Astrocyte of the cerebellum (primary cell): ENCODE results near the gene PLCZ1.

Source experiments
- DNase-seq: peaks from one replicate; pipeline ENCODE4 v3.0.0-alpha.2; 2011; ENCODE audit warnings: low read depth
- H3K4me3 ChIP-seq: 2 replicates; pipeline ENCODE4 v1.5.1; 2011; ENCODE audit warnings: mild to moderate bottlenecking, low read depth, low read length, moderate library complexity
- in situ Hi-C: cut with HindIII; loops from 2 replicates; pipeline ENCODE4 v1.10.0; 2017; ENCODE audit warnings: low sequenced_read_pairs
- TF ChIP-seq, protein P1 (sequence below): IDR thresholded peaks from 2 replicates; pipeline ENCODE4 v1.5.1; 2012; ENCODE audit warnings: low read length, low read depth, moderate library complexity, mild to moderate bottlenecking; ENCODE audit errors: missing control alignments

PLCZ1 gene

DNA sequence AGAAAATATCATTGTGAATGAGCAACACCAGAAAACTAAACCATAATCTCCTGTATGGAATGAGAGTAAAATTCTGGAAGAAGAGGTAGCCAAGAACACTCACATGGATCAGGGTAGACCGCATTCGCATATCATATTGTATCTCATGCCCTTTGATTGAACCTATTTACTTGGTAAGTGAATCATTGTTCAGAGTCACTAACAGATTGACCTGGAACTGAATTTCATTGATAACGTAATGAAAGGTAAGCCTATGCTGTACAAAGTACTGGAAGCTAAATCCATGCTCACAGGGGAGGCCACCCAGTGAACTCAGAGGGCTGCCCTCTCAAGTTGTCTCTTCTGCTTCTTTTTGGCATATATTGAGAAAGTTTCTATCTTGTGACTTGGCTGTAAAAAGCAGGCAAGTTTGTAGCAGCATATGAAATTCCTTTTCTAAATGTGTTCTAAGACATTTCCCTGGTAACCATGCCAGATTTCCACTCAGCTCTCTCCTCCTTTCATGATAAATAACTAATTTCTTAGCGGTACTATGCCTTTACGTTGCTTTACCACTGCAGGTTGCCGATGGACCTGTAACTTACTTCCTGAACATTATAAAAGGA is 91.4 kb downstream of the PLCZ1 start:
- in situ Hi-C loops, result no loop called here
- no peak for DNase-seq
- TF ChIP-seq, protein P1, sequence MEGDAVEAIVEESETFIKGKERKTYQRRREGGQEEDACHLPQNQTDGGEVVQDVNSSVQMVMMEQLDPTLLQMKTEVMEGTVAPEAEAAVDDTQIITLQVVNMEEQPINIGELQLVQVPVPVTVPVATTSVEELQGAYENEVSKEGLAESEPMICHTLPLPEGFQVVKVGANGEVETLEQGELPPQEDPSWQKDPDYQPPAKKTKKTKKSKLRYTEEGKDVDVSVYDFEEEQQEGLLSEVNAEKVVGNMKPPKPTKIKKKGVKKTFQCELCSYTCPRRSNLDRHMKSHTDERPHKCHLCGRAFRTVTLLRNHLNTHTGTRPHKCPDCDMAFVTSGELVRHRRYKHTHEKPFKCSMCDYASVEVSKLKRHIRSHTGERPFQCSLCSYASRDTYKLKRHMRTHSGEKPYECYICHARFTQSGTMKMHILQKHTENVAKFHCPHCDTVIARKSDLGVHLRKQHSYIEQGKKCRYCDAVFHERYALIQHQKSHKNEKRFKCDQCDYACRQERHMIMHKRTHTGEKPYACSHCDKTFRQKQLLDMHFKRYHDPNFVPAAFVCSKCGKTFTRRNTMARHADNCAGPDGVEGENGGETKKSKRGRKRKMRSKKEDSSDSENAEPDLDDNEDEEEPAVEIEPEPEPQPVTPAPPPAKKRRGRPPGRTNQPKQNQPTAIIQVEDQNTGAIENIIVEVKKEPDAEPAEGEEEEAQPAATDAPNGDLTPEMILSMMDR, result no peak
- no peak overlapping the region for H3K4me3 ChIP-seq

DNA sequence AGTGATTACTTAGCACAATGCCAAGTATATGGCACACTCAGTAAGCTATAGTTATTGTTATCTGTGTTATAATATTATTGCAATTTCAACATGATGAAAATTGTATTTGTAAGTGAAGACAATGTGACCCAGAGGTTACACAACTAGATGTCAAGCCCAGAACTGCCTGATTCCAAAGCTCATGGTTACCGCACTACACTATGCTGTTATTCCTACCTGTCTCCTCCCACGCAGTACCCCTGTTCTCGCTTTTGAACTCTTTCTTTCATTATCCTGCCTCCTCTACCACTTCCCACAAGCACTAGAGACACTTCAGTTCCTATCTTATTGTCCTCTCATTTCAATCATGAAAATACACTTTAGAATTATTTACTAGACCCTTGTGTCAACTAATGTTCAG is 93.2 kb downstream of the PLCZ1 start:
- no peak for DNase-seq
- in situ Hi-C loops, result no loop called here
- TF ChIP-seq, protein P1, result no peak
- no peak overlapping the region for H3K4me3 ChIP-seq

DNA sequence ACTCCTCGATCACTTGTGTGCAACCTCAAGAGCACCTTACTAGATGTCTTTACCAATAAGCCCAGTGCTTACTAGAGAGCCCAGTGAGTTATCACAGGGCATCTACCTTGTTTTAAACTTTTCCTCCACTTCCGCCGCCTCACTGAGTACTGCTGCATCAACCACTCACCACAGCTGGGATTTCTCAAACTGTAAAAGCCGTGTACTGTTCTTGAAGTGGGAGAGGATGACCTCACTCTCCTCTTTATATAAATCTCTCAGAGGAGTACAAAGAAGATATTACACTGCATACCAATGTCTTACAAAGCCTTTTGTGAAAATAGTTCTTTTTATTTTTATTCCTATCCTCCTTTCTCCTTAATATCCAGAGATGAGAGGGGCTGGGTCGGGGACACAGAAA is 94.1 kb downstream of the PLCZ1 start:
- H3K4me3 ChIP-seq, result no peak overlapping the region
- DNase-seq, result no peak
- TF ChIP-seq, protein P1, result no peak
- in situ Hi-C loops, result no loop called here

DNA sequence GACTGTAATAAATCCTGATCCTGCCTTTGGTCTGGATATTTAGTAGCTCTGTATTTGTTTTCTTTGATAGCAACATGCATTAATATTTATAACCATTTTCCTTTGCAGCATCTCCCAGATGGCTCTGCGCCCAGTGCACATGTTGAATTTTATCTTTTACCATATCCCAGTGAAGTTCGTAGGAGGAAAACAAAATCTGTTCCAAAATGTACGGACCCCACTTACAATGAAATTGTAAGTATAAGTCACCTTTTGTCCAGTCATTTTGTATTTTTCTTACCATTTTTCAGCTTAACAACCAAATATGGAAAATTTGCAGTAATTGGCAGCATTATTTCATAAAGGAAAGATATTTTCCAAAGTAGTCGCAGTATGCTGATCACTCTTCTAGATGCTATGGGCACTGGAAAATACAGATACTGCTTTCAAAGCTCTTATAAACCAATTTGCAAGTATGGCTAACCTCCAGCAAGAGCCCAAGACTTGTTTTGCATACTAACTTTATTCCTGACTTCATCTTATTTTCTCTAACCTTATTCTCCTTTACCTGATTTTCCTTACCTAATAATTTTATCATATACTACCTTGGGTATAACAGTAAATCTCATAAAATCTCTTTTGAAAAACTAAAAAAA is 97.4 kb downstream of the PLCZ1 start:
- DNase-seq, result no peak
- TF ChIP-seq, protein P1, result no peak
- H3K4me3 ChIP-seq, result no peak overlapping the region
- in situ Hi-C loops, result no loop called here

DNA sequence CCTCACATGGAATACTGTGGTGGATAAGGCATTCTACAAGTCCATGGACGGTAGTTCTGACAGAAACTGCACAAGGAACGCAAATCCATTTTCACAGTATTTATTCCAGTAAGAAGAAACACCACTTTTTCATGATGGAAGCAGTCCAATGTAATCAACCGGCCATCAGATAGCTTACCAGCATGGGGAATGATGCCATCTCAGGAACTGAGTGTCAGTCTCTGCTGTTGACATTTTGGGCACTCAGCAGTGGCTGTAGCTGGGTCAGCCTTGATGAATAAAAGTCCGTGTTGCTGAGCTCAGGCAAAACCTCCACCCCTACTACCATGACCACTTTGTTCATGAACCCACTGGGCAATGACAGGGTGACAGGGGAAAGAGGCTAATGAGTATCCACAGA is 103.4 kb downstream of the PLCZ1 start:
- TF ChIP-seq, protein P1, result no peak
- no peak overlapping the region for H3K4me3 ChIP-seq
- in situ Hi-C loops, result no loop called here
- no peak for DNase-seq
